OCI-LY1 (cell line): ENCODE results near the gene IQCN.

ENCODE experiments used
- EZH2 ChIP-seq: fragments of 200-600 bp; sonication (generic), shearing (Covaris generic); IDR thresholded peaks from 2 replicates; pipeline ENCODE4 v1.8.0; 2017; ENCODE audit warnings: borderline replicate concordance, mixed run types, mild to moderate bottlenecking, antibody characterized with exemption, low read length, moderate library complexity, mixed read lengths
- TF ChIP-seq, protein P1 (sequence below): fragments of 200-600 bp; sonication (generic), shearing (Covaris generic); IDR thresholded peaks from 2 replicates; pipeline ENCODE4 v1.5.1; 2017; ENCODE audit warnings: mild to moderate bottlenecking, antibody characterized with exemption, low read length, moderate library complexity, mixed read lengths

DNA sequence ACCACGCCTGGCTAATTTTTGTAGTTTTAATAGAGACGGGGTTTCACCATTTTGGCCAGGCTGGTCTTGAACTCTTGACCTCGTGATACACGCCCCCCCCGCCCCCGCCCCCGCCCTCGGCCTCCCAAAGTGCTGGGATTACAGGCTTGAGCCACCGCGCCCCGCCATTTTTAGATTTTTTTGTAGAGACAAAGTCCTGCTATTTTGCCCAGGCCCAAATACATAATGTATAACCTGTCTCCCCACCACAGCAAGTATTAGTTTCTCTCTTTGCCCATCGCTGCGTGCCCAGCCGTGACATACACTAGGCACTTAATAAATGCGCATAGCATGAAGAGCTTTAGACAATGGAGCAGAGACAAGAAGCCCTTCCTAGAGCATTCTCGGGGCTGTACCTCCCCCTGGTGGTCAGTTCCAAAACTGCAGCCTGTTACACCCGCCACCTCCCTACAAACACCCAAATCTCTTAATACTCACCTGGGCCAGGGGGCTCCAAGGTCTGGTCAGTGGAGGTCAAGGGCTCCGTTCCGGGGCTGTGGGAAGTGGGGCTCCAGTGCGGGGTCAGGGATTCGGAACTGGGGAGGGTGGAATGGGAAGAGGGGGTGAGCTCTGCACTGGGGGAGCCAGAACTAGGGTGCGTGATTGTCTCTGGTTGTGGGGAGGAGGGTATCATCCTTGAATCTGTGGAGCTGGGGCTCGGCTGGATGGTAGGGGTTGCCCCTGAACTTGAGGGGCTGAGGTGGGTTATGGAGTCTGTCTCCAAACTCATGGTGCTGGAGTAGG, 22.5 kb downstream of the IQCN start:
- TF ChIP-seq, protein P1, sequence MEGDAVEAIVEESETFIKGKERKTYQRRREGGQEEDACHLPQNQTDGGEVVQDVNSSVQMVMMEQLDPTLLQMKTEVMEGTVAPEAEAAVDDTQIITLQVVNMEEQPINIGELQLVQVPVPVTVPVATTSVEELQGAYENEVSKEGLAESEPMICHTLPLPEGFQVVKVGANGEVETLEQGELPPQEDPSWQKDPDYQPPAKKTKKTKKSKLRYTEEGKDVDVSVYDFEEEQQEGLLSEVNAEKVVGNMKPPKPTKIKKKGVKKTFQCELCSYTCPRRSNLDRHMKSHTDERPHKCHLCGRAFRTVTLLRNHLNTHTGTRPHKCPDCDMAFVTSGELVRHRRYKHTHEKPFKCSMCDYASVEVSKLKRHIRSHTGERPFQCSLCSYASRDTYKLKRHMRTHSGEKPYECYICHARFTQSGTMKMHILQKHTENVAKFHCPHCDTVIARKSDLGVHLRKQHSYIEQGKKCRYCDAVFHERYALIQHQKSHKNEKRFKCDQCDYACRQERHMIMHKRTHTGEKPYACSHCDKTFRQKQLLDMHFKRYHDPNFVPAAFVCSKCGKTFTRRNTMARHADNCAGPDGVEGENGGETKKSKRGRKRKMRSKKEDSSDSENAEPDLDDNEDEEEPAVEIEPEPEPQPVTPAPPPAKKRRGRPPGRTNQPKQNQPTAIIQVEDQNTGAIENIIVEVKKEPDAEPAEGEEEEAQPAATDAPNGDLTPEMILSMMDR, result peak; percentile 98
- no peak for TF ChIP-seq EZH2
